ENCODE data around the gene B3GAT2. TPM values are rescaled to one million over a fixed set of nuclear protein-coding genes. Genes with fewer than 3 reads are reported as not detected.

Gene B3GAT2
- total RNA-seq, 1 donor from 2014 or later: not detected

DNA sequence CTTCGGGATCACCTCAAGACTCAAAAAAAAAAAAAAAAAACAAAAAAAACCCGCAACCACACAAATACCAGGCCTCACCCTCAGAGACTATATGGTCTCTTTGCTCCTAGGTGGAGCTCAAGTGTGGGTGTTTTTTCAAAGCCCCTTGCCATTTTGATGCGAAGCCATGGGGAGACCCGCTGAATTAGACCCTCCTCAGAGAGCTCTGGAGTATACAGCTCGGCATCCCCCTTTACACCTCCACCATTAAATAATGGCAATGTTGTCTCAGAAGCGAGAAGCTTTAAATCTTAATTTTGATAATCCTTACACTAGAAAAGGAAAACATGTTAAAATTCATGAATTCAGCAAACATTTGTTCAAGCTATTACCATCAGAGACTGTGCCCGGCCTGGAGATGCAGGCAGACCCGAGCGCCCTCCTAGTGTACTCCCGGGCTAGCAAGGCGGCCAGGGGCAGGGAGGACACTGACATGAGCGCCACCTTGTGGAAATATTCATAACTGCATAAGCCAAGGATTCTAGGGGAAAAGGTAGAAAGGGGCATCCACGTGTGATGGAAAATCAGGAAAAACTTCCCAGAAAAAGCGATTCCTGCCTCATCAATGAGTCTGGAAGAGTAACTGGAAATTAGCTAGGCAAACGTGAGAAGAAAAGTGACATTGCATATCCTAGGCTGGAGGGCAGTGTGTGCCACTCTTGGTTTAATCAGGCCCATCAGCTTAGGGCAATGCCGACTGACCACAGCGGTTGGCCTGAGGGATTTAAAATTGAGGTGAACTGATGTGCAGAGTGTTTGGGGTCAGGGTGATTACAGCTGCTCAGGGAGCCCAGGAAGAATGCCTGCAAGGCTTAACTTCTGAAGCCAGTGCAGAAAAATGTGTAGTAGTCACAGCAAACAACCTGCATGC is 72.5 kb downstream of the B3GAT2 start:
- Mint-ChIP-seq H3K27ac (no peak overlapping the region), H3K27me3 (ENCODE audit: low read depth) (peaks cover 4% of the 10 kb centered on the region), H3K4me3 (no peak overlapping the region), H3K4me1 (no peaks in the 10 kb centered on the region), H3K9me3 (no peaks in the 10 kb centered on the region), H3K36me3 (no peaks in the 10 kb centered on the region)
- TF ChIP-seq, protein P1, sequence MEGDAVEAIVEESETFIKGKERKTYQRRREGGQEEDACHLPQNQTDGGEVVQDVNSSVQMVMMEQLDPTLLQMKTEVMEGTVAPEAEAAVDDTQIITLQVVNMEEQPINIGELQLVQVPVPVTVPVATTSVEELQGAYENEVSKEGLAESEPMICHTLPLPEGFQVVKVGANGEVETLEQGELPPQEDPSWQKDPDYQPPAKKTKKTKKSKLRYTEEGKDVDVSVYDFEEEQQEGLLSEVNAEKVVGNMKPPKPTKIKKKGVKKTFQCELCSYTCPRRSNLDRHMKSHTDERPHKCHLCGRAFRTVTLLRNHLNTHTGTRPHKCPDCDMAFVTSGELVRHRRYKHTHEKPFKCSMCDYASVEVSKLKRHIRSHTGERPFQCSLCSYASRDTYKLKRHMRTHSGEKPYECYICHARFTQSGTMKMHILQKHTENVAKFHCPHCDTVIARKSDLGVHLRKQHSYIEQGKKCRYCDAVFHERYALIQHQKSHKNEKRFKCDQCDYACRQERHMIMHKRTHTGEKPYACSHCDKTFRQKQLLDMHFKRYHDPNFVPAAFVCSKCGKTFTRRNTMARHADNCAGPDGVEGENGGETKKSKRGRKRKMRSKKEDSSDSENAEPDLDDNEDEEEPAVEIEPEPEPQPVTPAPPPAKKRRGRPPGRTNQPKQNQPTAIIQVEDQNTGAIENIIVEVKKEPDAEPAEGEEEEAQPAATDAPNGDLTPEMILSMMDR (IDR thresholded peaks at IDR 0.05; ENCODE audit: unreplicated experiment): peak; percentile 92
- peak; percentile 43 to 66 for DNase-seq (ENCODE audit: low spot score in 2 of 2, unreplicated experiment in 2 of 2)

DNA sequence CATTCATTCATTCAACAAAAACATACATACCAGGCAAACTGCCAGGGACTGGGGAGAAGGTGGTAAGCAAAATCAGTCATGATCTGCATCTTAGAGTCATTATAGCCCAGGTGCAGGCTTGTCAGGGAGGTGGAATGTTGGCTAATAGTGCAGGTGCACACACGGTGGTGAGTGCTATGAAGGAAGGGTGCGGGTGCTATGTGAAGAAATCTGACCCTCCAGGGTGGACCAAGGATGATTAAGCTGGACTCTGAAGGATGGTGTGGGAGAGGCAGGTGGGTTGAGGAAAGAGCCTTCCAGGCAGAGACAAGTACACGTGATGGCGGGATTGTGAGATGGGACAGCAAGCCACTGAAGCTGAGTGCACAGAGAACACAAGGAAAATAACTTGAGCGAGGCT is 77.4 kb downstream of the B3GAT2 start:
- H3K27ac Mint-ChIP-seq: no peak overlapping the region
- H3K9me3 Mint-ChIP-seq: no peaks in the 10 kb centered on the region

DNA sequence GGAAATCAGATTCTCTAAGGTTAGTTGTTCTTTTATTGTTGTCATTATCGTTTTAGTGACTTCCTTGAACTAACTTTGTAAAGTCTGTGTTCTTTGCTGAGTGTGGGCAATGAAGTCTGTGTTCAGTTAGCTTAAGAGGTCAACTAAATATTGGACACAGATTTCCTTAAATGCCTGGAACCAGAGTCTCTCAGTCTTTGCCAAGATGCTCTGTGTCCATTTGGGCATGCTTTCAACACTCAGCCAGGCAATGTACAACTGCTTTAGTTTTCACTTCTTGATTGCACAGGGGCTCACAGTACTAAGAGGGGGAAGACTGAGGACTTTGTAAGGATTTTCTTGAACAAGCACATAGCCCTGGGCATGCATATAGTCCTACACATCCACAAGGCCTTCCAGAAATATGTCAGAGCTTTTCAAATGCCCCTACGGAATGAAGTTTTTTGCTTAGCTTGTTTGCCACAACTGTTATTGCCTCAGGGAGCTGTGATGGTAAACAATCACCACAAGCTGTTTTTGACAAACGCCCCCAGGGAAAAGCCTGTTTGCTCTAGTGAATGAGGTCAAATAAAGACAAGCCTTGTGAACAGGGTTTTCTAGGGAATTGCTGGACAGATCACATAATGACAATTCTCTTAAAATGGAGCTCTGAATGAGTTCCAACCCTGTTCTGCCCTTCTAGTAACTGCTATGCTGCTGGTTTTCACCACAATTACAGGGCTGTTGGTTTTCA is 82.5 kb downstream of the B3GAT2 start:
- DNase-seq (ENCODE audit: low spot score in 2 of 2, unreplicated experiment in 2 of 2): no peak
- Mint-ChIP-seq H3K4me3 (no peak overlapping the region), H3K27me3 (ENCODE audit: low read depth) (peaks cover 4% of the 10 kb centered on the region), H3K36me3 (peaks cover 8% of the 10 kb centered on the region), H3K4me1 (no peaks in the 10 kb centered on the region), H3K9me3 (peaks cover 34% of the 10 kb centered on the region), H3K27ac (no peak overlapping the region)
- TF ChIP-seq, protein P1 (IDR thresholded peaks at IDR 0.05; ENCODE audit: unreplicated experiment): no peak

More for the DNA sequence above, 77.4 kb downstream of the B3GAT2 start:
- Mint-ChIP-seq H3K27me3 (ENCODE audit: low read depth) (peaks cover 8% of the 10 kb centered on the region), H3K4me3 (no peak overlapping the region), H3K36me3 (no peaks in the 10 kb centered on the region), H3K4me1 (no peaks in the 10 kb centered on the region)
- TF ChIP-seq, protein P1 (IDR thresholded peaks at IDR 0.05; ENCODE audit: unreplicated experiment): no peak
- DNase-seq (ENCODE audit: low spot score in 2 of 2, unreplicated experiment in 2 of 2): no peak

DNA sequence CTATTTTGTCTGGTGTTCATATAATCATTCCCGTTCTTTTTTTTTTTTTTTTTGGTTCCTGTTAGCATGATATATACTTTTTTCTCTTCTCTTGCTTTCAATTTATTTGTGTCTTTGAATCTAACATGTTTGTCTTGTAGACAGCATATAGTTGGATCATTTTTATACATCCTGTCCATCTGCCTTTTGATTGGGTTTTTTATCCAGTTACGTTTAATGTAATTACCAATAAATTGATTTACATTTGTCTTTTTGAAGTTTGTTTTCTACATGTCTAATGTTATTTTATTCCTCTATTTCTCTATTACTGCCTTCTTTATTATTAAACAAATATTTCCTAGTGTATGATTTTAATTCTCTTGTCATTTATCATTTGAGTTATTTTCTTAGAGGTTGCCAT is 84.4 kb downstream of the B3GAT2 start:
- no peak overlapping the region for H3K27ac Mint-ChIP-seq
- no peaks in the 10 kb centered on the region for H3K4me1 Mint-ChIP-seq
- H3K36me3 Mint-ChIP-seq: peaks cover 8% of the 10 kb centered on the region
- no peaks in the 10 kb centered on the region for H3K27me3 Mint-ChIP-seq (ENCODE audit: low read depth)
- peaks cover 34% of the 10 kb centered on the region for H3K9me3 Mint-ChIP-seq
- no peak overlapping the region for H3K4me3 Mint-ChIP-seq
- TF ChIP-seq, protein P1 (IDR thresholded peaks at IDR 0.05; ENCODE audit: unreplicated experiment): no peak
- no peak for DNase-seq (ENCODE audit: low spot score in 2 of 2, unreplicated experiment in 2 of 2)

DNA sequence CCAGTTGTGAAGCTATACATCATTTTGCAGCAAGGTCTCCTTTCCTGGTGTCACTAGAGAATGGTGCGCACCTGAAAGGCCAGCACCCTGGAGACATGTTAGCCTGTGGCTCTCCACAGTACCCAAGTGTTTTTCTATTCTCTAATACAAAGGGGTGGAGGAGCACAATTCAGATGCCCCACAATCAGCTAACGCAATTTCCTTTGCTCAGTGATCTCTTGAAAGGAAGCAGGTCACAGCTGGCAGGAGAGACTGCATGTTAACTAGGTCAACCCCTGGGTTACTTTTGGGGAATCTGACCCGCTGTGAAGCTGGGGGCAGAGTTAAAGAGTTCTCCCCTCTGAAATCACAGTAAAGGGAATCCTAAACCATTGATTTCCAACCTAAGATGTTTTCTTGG is 92.5 kb downstream of the B3GAT2 start:
- Mint-ChIP-seq H3K27ac (no peak overlapping the region), H3K9me3 (no peaks in the 10 kb centered on the region), H3K4me3 (no peak overlapping the region), H3K4me1 (no peaks in the 10 kb centered on the region), H3K36me3 (peaks cover 8% of the 10 kb centered on the region), H3K27me3 (ENCODE audit: low read depth) (no peaks in the 10 kb centered on the region)
- no peak for DNase-seq (ENCODE audit: low spot score in 2 of 2, unreplicated experiment in 2 of 2)
- TF ChIP-seq, protein P1 (IDR thresholded peaks at IDR 0.05; ENCODE audit: unreplicated experiment): no peak

All from mesothelial cell of epicardium (in vitro differentiated cells).